HEK293 (cell line): ENCODE data around the gene AP1G2.

Experiments used
- CTCF ChIA-PET: fragments of 350-600 bp; formaldehyde crosslinking; extraction: SDS; loops from one replicate; lab custom pipeline; 2021; ENCODE audit warnings: antibody characterized with exemption; lab: Yijun Ruan, JAX
- POLR2A ChIA-PET: fragments of 300-600 bp; formaldehyde crosslinking; extraction: SDS; loops from one replicate; lab custom pipeline; 2020; ENCODE audit warnings: antibody characterized with exemption, inconsistent platforms; lab: Yijun Ruan, JAX
- H3K27ac ChIP-seq: fragments of 200-500 bp; sonication (Bioruptor generic); 2 replicates; pipeline ENCODE4 v1.5.1; 2014; ENCODE audit warnings: low read depth, low read length, control low read depth, inconsistent platforms; ENCODE audit errors: extremely low read depth
- H3K36me3 ChIP-seq, 2 experiments: fragments of 200-500 bp in 1 of 2; sonication (Bioruptor generic) in 1 of 2; 1 replicate in 1 of 2; 2 replicates in 1 of 2; pipeline ENCODE4 v1.5.1; 2014 to 2017; ENCODE audit warnings: inconsistent platforms in 2 of 2, low read length in 2 of 2; ENCODE audit not compliant: control insufficient read depth in 2 of 2, insufficient read depth in 1 of 2
- H3K4me1 ChIP-seq: fragments of 200-500 bp; sonication (Bioruptor generic); 2 replicates; pipeline ENCODE4 v1.5.1; 2014; ENCODE audit warnings: mild to moderate bottlenecking, low read length, inconsistent platforms; ENCODE audit not compliant: control insufficient read depth, insufficient read depth
- H3K4me3 ChIP-seq: 2 replicates; pipeline ENCODE4 v1.5.1; 2011; ENCODE audit warnings: low read depth, mild to moderate bottlenecking, control low read depth, low read length, moderate library complexity
- H3K9me3 ChIP-seq: fragments of 200-500 bp; sonication (Bioruptor generic); 2 replicates; pipeline ENCODE4 v1.5.1; 2014; ENCODE audit warnings: low read depth, low read length, inconsistent platforms; ENCODE audit not compliant: control insufficient read depth, insufficient read depth
- AEBP2 ChIP-seq: fragments of 450-650 bp; formaldehyde crosslinking; IDR thresholded peaks from 2 replicates; pipeline ENCODE4 v1.5.1; 2016; ENCODE audit warnings: missing biosample characterization, missing genetic modification characterization, borderline replicate concordance
- GLI2 ChIP-seq: fragments of 450-650 bp; formaldehyde crosslinking; IDR thresholded peaks from 2 replicates; pipeline ENCODE4; 2017; ENCODE audit warnings: missing biosample characterization, missing genetic modification characterization, low read depth, borderline replicate concordance
- KLF8 ChIP-seq: fragments of 450-650 bp; formaldehyde crosslinking; IDR thresholded peaks from 2 replicates; pipeline ENCODE4 v1.5.1; 2016; ENCODE audit warnings: missing biosample characterization, missing genetic modification characterization
- PRDM10 ChIP-seq: fragments of 450-650 bp; formaldehyde crosslinking; IDR thresholded peaks from 2 replicates; pipeline ENCODE4 v1.5.1; 2016; ENCODE audit warnings: missing biosample characterization, missing genetic modification characterization
- REST ChIP-seq: fragments of 450-650 bp; formaldehyde crosslinking; IDR thresholded peaks from 2 replicates; pipeline ENCODE4 v1.5.1; 2016; ENCODE audit warnings: missing biosample characterization, missing genetic modification characterization
- ZBTB26 ChIP-seq: fragments of 450-650 bp; formaldehyde crosslinking; optimal IDR thresholded peaks from 2 replicates; pipeline ENCODE3; 2016; ENCODE audit warnings: missing biosample characterization, mild to moderate bottlenecking, missing genetic modification characterization
- ZNF148 ChIP-seq: fragments of 450-650 bp; formaldehyde crosslinking; IDR thresholded peaks from 2 replicates; pipeline ENCODE4 v1.5.0; 2017; ENCODE audit warnings: missing biosample characterization, missing genetic modification characterization, borderline replicate concordance
- ZNF350 ChIP-seq: fragments of 450-650 bp; formaldehyde crosslinking; IDR thresholded peaks from 2 replicates; pipeline ENCODE4 v1.5.0; 2017; ENCODE audit warnings: missing biosample characterization, mild to moderate bottlenecking, missing genetic modification characterization
- ZNF362 ChIP-seq: fragments of 450-650 bp; formaldehyde crosslinking; IDR thresholded peaks from 2 replicates; pipeline ENCODE4 v1.5.1; 2016; ENCODE audit warnings: missing biosample characterization, missing genetic modification characterization
- ZNF37A ChIP-seq: fragments of 450-650 bp; IDR thresholded peaks from 2 replicates; pipeline ENCODE4 v1.5.1; 2018; ENCODE audit warnings: missing biosample characterization, missing genetic modification characterization
- ZNF514 ChIP-seq: fragments of 450-650 bp; formaldehyde crosslinking; IDR thresholded peaks from 2 replicates; pipeline ENCODE4 v1.5.1; 2016; ENCODE audit warnings: missing biosample characterization, missing genetic modification characterization
- ZNF560 ChIP-seq: fragments of 450-650 bp; formaldehyde crosslinking; IDR thresholded peaks from 2 replicates; pipeline ENCODE4 v1.5.1; 2017; ENCODE audit warnings: missing biosample characterization, missing genetic modification characterization, borderline replicate concordance
- ZNF610 ChIP-seq: fragments of 450-650 bp; formaldehyde crosslinking; IDR thresholded peaks from 2 replicates; pipeline ENCODE4 v1.5.1; 2016; ENCODE audit warnings: missing biosample characterization, missing genetic modification characterization, borderline replicate concordance
- ZNF621 ChIP-seq: fragments of 450-650 bp; formaldehyde crosslinking; IDR thresholded peaks from 2 replicates; pipeline ENCODE4 v1.5.1; 2017; ENCODE audit warnings: missing biosample characterization, missing genetic modification characterization
- ZNF670 ChIP-seq: fragments of 450-650 bp; formaldehyde crosslinking; IDR thresholded peaks from 2 replicates; pipeline ENCODE4 v1.5.1; 2016; ENCODE audit warnings: missing biosample characterization, missing genetic modification characterization, low read depth
- ZNF701 ChIP-seq: fragments of 450-650 bp; formaldehyde crosslinking; IDR thresholded peaks from 2 replicates; pipeline ENCODE4 v1.5.1; 2016; ENCODE audit warnings: missing biosample characterization, missing genetic modification characterization
- ZNF747 ChIP-seq: fragments of 450-650 bp; formaldehyde crosslinking; IDR thresholded peaks from 2 replicates; pipeline ENCODE4 v1.5.1; 2016; ENCODE audit warnings: missing biosample characterization, missing genetic modification characterization
- ZNF837 ChIP-seq: fragments of 450-650 bp; formaldehyde crosslinking; IDR thresholded peaks from 2 replicates; pipeline ENCODE4 v1.5.1; 2016; ENCODE audit warnings: missing biosample characterization, missing genetic modification characterization

Gene AP1G2

GRCh38 chr14:23612802-23613201, 45.2 kb upstream of the AP1G2 start (continued):
- no peak for TF ChIP-seq REST

GRCh38 chr14:23612354-23612732, 44.8 kb upstream of the AP1G2 start:
- no peaks in the 10 kb centered on the region for H3K36me3 ChIP-seq
- TF ChIP-seq ZNF621 (tag by site-specific recombination) (no peak), ZNF670 (tag by site-specific recombination) (no peak), ZNF747 (no peak), GLI2 (tag by site-specific recombination) (no peak), ZNF837 (tag by site-specific recombination) (no peak), ZBTB26 (no peak), ZNF350 (no peak), KLF8 (tag by site-specific recombination) (no peak), AEBP2 (no peak), ZNF37A (tag by site-specific recombination) (no peak), ZNF701 (tag by site-specific recombination) (no peak), ZNF148 (tag by site-specific recombination) (no peak)
- TF ChIP-seq, all 188 proteins: peak for 0
- H3K9me3 ChIP-seq = no peaks in the 10 kb centered on the region
- no peak overlapping the region for H3K27ac ChIP-seq
- POLR2A ChIA-PET = no interaction called here
- no peak overlapping the region for H3K4me3 ChIP-seq
- H3K4me1 ChIP-seq = no peaks in the 10 kb centered on the region
- CTCF ChIA-PET = interaction anchor here (0.7 to 3.4 kb wide), 3 partner anchors 20 to 132 kb away, joined by 3 to 21 read pairs (median 3); no protein-coding TSS in a partner anchor

- ChIA-PET POLR2A (no interaction called here), CTCF (interaction anchor here (1.4 to 1.6 kb wide), 2 partner anchors 21 to 22 kb away, joined by 4 to 11 read pairs; no protein-coding TSS in a partner anchor)
- H3K9me3 ChIP-seq = no peaks in the 10 kb centered on the region
- no peak overlapping the region for H3K4me3 ChIP-seq
- H3K4me1 ChIP-seq = no peaks in the 10 kb centered on the region
- H3K36me3 ChIP-seq = no peaks in the 10 kb centered on the region
- no peak overlapping the region for H3K27ac ChIP-seq
- no peak for TF ChIP-seq ZNF514 (tag by site-specific recombination)
- no peak for TF ChIP-seq ZNF350
- TF ChIP-seq ZBTB26 = no peak
- TF ChIP-seq ZNF560 = no peak
- no peak for TF ChIP-seq ZNF362 (tag by site-specific recombination)
- TF ChIP-seq PRDM10 (tag by site-specific recombination) = no peak
- no peak for TF ChIP-seq ZNF610 (tag by site-specific recombination)
Measured at GRCh38 chr14:23610815-23611289, 43.3 kb upstream of the AP1G2 start.
